ENCODE data around the gene IL17RA. TPM values are rescaled to one million over a fixed set of nuclear protein-coding genes. Genes with fewer than 3 reads are reported as not detected.

IL17RA gene
- total RNA-seq, 4 donors from 2014 or later, result 8.7 to 16.2 (median 14.0) TPM

DNA sequence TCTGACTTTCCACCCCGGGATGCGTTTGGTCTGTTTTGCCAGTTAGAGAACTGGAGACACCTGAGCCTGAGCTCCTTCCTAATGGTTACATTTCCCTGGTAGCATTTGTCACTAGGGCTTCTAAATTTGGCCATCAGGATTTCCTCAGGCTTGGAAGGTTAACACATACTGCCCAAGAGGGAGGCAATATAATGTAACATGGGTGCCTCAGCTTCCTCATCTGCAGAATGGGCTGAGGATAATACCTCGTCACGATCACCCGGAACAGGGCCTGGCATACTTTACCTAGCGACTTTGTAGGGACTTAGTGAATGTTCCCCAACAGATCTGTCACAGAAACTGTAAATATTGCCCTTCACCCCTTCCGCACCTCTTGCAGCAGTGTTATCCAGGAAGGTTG, 11.3 kb downstream of the IL17RA start:
- WGBS, result 85% methylated on average over 7 of the region's 7 CpGs
- H3K36me3 ChIP-seq, result peaks cover 9 to 42% (median 34%) of the 10 kb centered on the region in 4 donors
- no peak for DNase-seq (ENCODE audit: extremely low spot score)

DNA sequence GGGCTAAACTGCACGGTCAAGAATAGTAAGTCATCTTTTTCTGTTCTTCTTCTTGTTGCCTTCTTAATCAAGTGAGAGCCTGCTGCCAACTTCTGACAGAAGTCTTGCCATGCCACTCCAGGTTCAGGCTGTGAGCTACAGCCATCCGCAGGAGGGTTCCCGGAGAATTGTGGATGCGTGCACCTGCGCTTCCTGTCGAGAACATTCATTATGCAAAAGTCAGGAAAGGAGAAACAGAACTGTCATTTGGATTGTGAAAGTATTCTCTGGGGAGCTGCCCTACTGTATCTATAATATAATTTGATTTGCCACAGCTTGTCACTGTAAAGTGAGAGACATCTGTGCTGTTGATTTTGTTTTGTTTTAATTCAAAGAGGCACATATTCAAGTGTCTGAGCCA, 12.3 kb downstream of the IL17RA start:
- no peak overlapping the region for H3K4me3 ChIP-seq
- H3K4me1 ChIP-seq, result peaks cover 0 to 1% (median 0%) of the 10 kb centered on the region in 4 donors
- intact Hi-C loops (cut with DNase I), result no loop called here
- no peak for TF ChIP-seq EP300 (IDR thresholded peaks at IDR 0.05)
- TF ChIP-seq, protein P1, sequence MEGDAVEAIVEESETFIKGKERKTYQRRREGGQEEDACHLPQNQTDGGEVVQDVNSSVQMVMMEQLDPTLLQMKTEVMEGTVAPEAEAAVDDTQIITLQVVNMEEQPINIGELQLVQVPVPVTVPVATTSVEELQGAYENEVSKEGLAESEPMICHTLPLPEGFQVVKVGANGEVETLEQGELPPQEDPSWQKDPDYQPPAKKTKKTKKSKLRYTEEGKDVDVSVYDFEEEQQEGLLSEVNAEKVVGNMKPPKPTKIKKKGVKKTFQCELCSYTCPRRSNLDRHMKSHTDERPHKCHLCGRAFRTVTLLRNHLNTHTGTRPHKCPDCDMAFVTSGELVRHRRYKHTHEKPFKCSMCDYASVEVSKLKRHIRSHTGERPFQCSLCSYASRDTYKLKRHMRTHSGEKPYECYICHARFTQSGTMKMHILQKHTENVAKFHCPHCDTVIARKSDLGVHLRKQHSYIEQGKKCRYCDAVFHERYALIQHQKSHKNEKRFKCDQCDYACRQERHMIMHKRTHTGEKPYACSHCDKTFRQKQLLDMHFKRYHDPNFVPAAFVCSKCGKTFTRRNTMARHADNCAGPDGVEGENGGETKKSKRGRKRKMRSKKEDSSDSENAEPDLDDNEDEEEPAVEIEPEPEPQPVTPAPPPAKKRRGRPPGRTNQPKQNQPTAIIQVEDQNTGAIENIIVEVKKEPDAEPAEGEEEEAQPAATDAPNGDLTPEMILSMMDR (IDR thresholded peaks at IDR 0.05), result no peak
- no peak for TF ChIP-seq POLR2AphosphoS5 (IDR thresholded peaks at IDR 0.05)
- TF ChIP-seq POLR2A (IDR thresholded peaks at IDR 0.05; ENCODE audit: low read depth), result no peak
- H3K9me3 ChIP-seq, result no peaks in the 10 kb centered on the region
- no peak for DNase-seq (ENCODE audit: extremely low spot score)
- 59% methylated on average over 6 of the region's 6 CpGs for WGBS
- no peak overlapping the region for H3K27ac ChIP-seq (replicated peaks in 1 of 4)
- no peaks in the 10 kb centered on the region for H3K27me3 ChIP-seq
- peaks cover 19 to 52% (median 44%) of the 10 kb centered on the region in 4 donors for H3K36me3 ChIP-seq

More for the DNA sequence above, 11.3 kb downstream of the IL17RA start:
- no peaks in the 10 kb centered on the region for H3K27me3 ChIP-seq
- no peaks in the 10 kb centered on the region for H3K9me3 ChIP-seq
- no peaks in the 10 kb centered on the region for H3K4me1 ChIP-seq
- no peak overlapping the region for H3K27ac ChIP-seq (replicated peaks in 1 of 4)
- TF ChIP-seq POLR2A (IDR thresholded peaks at IDR 0.05; ENCODE audit: low read depth), result no peak
- TF ChIP-seq EP300 (IDR thresholded peaks at IDR 0.05), result no peak
- TF ChIP-seq POLR2AphosphoS5 (IDR thresholded peaks at IDR 0.05), result no peak
- TF ChIP-seq, protein P1 (IDR thresholded peaks at IDR 0.05), result no peak
- intact Hi-C loops (cut with DNase I), result no loop called here
- no peak overlapping the region for H3K4me3 ChIP-seq

- H3K4me1 ChIP-seq, result peaks cover 0 to 4% (median 0%) of the 10 kb centered on the region in 4 donors
- H3K4me3 ChIP-seq, result no peak overlapping the region
- TF ChIP-seq, protein P1 (IDR thresholded peaks at IDR 0.05), result no peak
- TF ChIP-seq POLR2AphosphoS5 (IDR thresholded peaks at IDR 0.05) (no peak), EP300 (IDR thresholded peaks at IDR 0.05) (no peak), POLR2A (IDR thresholded peaks at IDR 0.05; ENCODE audit: low read depth) (no peak)
- DNase-seq (ENCODE audit: extremely low spot score), result no peak
- H3K27me3 ChIP-seq, result no peaks in the 10 kb centered on the region
- peak overlapping the region in 1 of 4 donors; percentile 15 for H3K27ac ChIP-seq (replicated peaks in 1 of 4)
- H3K9me3 ChIP-seq, result no peaks in the 10 kb centered on the region
- H3K36me3 ChIP-seq, result peaks cover 25 to 59% (median 50%) of the 10 kb centered on the region in 4 donors
- WGBS, result 77% methylated on average over 5 of the region's 6 CpGs
- intact Hi-C loops (cut with DNase I), result no loop called here
Measured at GRCh38 chr22:17097701-17098100, 12.9 kb downstream of the IL17RA start.

DNA sequence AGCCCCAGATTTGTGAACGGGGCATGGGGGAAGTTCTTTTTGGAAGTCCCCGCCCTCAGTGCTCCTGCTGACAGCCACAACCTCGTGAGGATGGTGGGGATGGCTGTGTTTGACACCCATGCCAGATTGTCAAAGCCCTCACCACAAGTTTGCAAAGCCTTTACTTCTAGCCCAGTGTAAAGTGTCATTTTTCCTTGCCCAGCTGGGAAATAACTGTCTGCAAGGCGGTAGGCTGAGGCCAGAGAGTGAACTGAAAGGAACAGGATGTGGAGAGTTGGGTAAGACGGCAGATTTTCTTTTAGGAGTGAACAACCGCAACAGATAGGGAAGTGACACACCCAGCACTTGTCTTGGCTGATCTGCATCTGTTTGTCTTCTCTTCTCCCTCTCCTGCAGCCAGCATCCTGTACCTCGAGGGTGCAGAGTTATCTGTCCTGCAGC, 13.6 kb downstream of the IL17RA start:
- peak overlapping the region in 1 of 4 donors; percentile 15 for H3K27ac ChIP-seq (replicated peaks in 1 of 4)
- TF ChIP-seq EP300 (IDR thresholded peaks at IDR 0.05) (no peak), POLR2A (IDR thresholded peaks at IDR 0.05; ENCODE audit: low read depth) (no peak), POLR2AphosphoS5 (IDR thresholded peaks at IDR 0.05) (no peak)
- TF ChIP-seq, protein P1 (IDR thresholded peaks at IDR 0.05), result no peak
- no peak for DNase-seq (ENCODE audit: extremely low spot score)
- no peak overlapping the region for H3K4me3 ChIP-seq
- no peaks in the 10 kb centered on the region for H3K27me3 ChIP-seq
- H3K4me1 ChIP-seq, result peaks cover 0 to 4% (median 0%) of the 10 kb centered on the region in 4 donors
- H3K9me3 ChIP-seq, result no peaks in the 10 kb centered on the region
- H3K36me3 ChIP-seq, result peaks cover 32 to 66% (median 57%) of the 10 kb centered on the region in 4 donors
- WGBS, result 60% methylated on average over 7 of the region's 7 CpGs
- intact Hi-C loops (cut with DNase I), result no loop called here

GRCh38 chr22:17100621-17101020, 15.8 kb downstream of the IL17RA start:
- no peak for TF ChIP-seq EP300 (IDR thresholded peaks at IDR 0.05)
- no peak for TF ChIP-seq POLR2A (IDR thresholded peaks at IDR 0.05; ENCODE audit: low read depth)
- TF ChIP-seq, protein P1 (IDR thresholded peaks at IDR 0.05), result no peak
- no peak for TF ChIP-seq POLR2AphosphoS5 (IDR thresholded peaks at IDR 0.05)
- intact Hi-C loops (cut with DNase I), result no loop called here
- H3K27ac ChIP-seq (replicated peaks in 1 of 4), result no peak overlapping the region
- no peak for DNase-seq (ENCODE audit: extremely low spot score)
- WGBS, result 78% methylated on average over 5 of the region's 6 CpGs
- H3K36me3 ChIP-seq, result peaks cover 33 to 83% (median 72%) of the 10 kb centered on the region in 4 donors
- peaks cover 0 to 4% (median 0%) of the 10 kb centered on the region in 4 donors for H3K4me1 ChIP-seq
- no peak overlapping the region for H3K4me3 ChIP-seq
- no peaks in the 10 kb centered on the region for H3K9me3 ChIP-seq
- H3K27me3 ChIP-seq, result no peaks in the 10 kb centered on the region
